Upper lobe of right lung (tissue), 1 donor: ENCODE measurements around the gene RASA2. TPM values are rescaled to one million over a fixed set of nuclear protein-coding genes. Genes with fewer than 3 reads are reported as not detected.

Experiments
- ATAC-seq: fragments of 200-7000 bp; cut with Tn5 transposase; one replicate; pipeline ENCODE4 v1.9.1; 2020; ENCODE audit warnings: mild to moderate bottlenecking, moderate library complexity
- DNase-seq: peaks from one replicate; pipeline ENCODE4 v3.0.0-alpha.2; 2020
- H3K27ac ChIP-seq: fragments of 200-600 bp; one replicate; pipeline ENCODE4 v1.8.0; 2022
- H3K27me3 ChIP-seq: fragments of 200-600 bp; one replicate; pipeline ENCODE4 v1.8.0; 2022; ENCODE audit warnings: mild to moderate bottlenecking
- H3K36me3 ChIP-seq: fragments of 200-600 bp; one replicate; pipeline ENCODE4 v1.8.0; 2022
- H3K4me1 ChIP-seq: fragments of 200-600 bp; one replicate; pipeline ENCODE4 v1.8.0; 2022
- H3K4me3 ChIP-seq: fragments of 200-600 bp; one replicate; pipeline ENCODE4 v1.8.0; 2022; ENCODE audit warnings: mild to moderate bottlenecking
- H3K9me3 ChIP-seq: fragments of 200-600 bp; one replicate; pipeline ENCODE4 v1.8.0; 2022
- CTCF ChIP-seq: fragments of 200-600 bp; IDR thresholded peaks from one replicate; pipeline ENCODE4 v1.8.0; 2022; ENCODE audit warnings: antibody characterized with exemption
- intact Hi-C: fragments of 100-400 bp; cut with DNase I; formaldehyde crosslinking; loops from one replicate; pipeline ENCODE4 v1.11.0; 2022
- total RNA-seq: library from RNA; stranded (reverse); fragmentation: NEBNext Ultra II Directional; extraction: Animal tissue kit (Norgen Biotek cat#: 25700); gene quantifications from one replicate; pipeline ENCODE4 v1.2.1, GENCODE V29; 2021
- donor health status: DM: no; HTN: yes; CAD: no; lungs with severe emphysema.

Gene RASA2
- total RNA-seq, 1 donor from 2014 or later = 30.3 TPM

GRCh38 chr3:141452773-141453172 is 34.1 kb upstream of the RASA2 start:
- Histone ChIP-seq H3K4me1 (peaks cover 9% of the 10 kb centered on the region), H3K27me3 (no peaks in the 10 kb centered on the region), H3K4me3 (no peak overlapping the region), H3K27ac (no peak overlapping the region), H3K9me3 (no peaks in the 10 kb centered on the region), H3K36me3 (peaks cover 6% of the 10 kb centered on the region)
- no peak for TF ChIP-seq CTCF
- no peak for ATAC-seq
- intact Hi-C loops = loop anchor here (5.0 kb wide), 1 partner anchor 140 kb away; no protein-coding TSS in a partner anchor
- DNase-seq = no peak

- H3K27me3 ChIP-seq = no peaks in the 10 kb centered on the region
- H3K4me3 ChIP-seq = no peak overlapping the region
- H3K27ac ChIP-seq = no peak overlapping the region
- H3K4me1 ChIP-seq = peaks cover 9% of the 10 kb centered on the region
- no peak for TF ChIP-seq CTCF
- intact Hi-C loops = loop anchor here (5.0 kb wide), 1 partner anchor 142 kb away; no protein-coding TSS in a partner anchor
- DNase-seq (no peak), ATAC-seq (no peak)
- H3K36me3 ChIP-seq = no peaks in the 10 kb centered on the region
- H3K9me3 ChIP-seq = no peaks in the 10 kb centered on the region
These were observed 32.8 kb upstream of the RASA2 start for GRCh38 chr3:141454054-141454453.

GRCh38 chr3:141454906-141455602 is 31.8 kb upstream of the RASA2 start:
- Histone ChIP-seq H3K27me3 (no peaks in the 10 kb centered on the region), H3K4me1 (peaks cover 9% of the 10 kb centered on the region), H3K36me3 (no peaks in the 10 kb centered on the region), H3K4me3 (no peak overlapping the region), H3K27ac (no peak overlapping the region), H3K9me3 (no peaks in the 10 kb centered on the region)
- no peak for DNase-seq
- ATAC-seq = peak; percentile 92
- peak; percentile 72 for TF ChIP-seq CTCF
- intact Hi-C loops = loop anchor here (5.0 kb wide), 2 partner anchors 98 to 143 kb away; no protein-coding TSS in a partner anchor

- H3K4me3 ChIP-seq = no peak overlapping the region
- H3K27me3 ChIP-seq = no peaks in the 10 kb centered on the region
- H3K36me3 ChIP-seq = no peaks in the 10 kb centered on the region
- TF ChIP-seq CTCF = no peak
- ATAC-seq (no peak), DNase-seq (no peak)
- no peaks in the 10 kb centered on the region for H3K9me3 ChIP-seq
- intact Hi-C loops = loop anchor here (5.0 kb wide), 1 partner anchor 98 kb away; no protein-coding TSS in a partner anchor
- H3K4me1 ChIP-seq = peaks cover 9% of the 10 kb centered on the region
- H3K27ac ChIP-seq = no peak overlapping the region
These were observed 31.1 kb upstream of the RASA2 start for GRCh38 chr3:141455603-141456300.

- no peak for TF ChIP-seq CTCF
- intact Hi-C loops = loop anchor here (5.0 kb wide), 1 partner anchor 99 kb away; no protein-coding TSS in a partner anchor
- H3K27ac ChIP-seq = no peak overlapping the region
- peaks cover 9% of the 10 kb centered on the region for H3K4me1 ChIP-seq
- no peaks in the 10 kb centered on the region for H3K9me3 ChIP-seq
- no peaks in the 10 kb centered on the region for H3K27me3 ChIP-seq
- no peak overlapping the region for H3K4me3 ChIP-seq
- DNase-seq = no peak
- no peak for ATAC-seq
- H3K36me3 ChIP-seq = no peaks in the 10 kb centered on the region
These were observed 30.6 kb upstream of the RASA2 start for GRCh38 chr3:141456301-141456625.
